SJSA1 (cell line): Measurements from ENCODE around the gene HLA-DOB. TPM values are rescaled to one million over a fixed set of nuclear protein-coding genes. Genes with fewer than 3 reads are reported as not detected.

Source experiments
- DNase-seq, 2 experiments: peaks; one replicate each; pipeline ENCODE4 v3.0.0-alpha.2; 2015 to 2020; ENCODE audit warnings: low spot score in 2 of 2, low read depth in 1 of 2
- H3K27ac ChIP-seq: fragments of 250-450 bp; sonication (Bioruptor Pico); 2 replicates; pipeline ENCODE4 v1.5.1; 2020; ENCODE audit warnings: mild to moderate bottlenecking, moderate library complexity
- H3K27me3 ChIP-seq: fragments of 250-450 bp; sonication (Bioruptor Pico); replicated peaks from 2 replicates; pipeline ENCODE4 v1.5.1; 2020; ENCODE audit warnings: mild to moderate bottlenecking, moderate library complexity
- H3K36me3 ChIP-seq: fragments of 250-450 bp; sonication (Bioruptor Pico); 2 replicates; pipeline ENCODE4 v1.5.1; 2020; ENCODE audit warnings: mild to moderate bottlenecking
- H3K4me1 ChIP-seq: fragments of 250-450 bp; sonication (Bioruptor Pico); replicated peaks from 2 replicates; pipeline ENCODE4 v1.6.1; 2021; ENCODE audit warnings: mild to moderate bottlenecking
- H3K4me3 ChIP-seq: fragments of 250-450 bp; sonication (Bioruptor Pico); 2 replicates; pipeline ENCODE4 v1.5.1; 2020; ENCODE audit warnings: mild to moderate bottlenecking
- H3K9me3 ChIP-seq: fragments of 250-450 bp; sonication (Bioruptor Pico); replicated peaks from 2 replicates; pipeline ENCODE4 v1.5.1; 2020; ENCODE audit warnings: mild to moderate bottlenecking
- total RNA-seq: library from RNA; depleted of rRNA; stranded (reverse); fragments of >200 nt; shearing (Covaris generic); gene quantifications from 2 replicates; pipeline ENCODE4 v1.2.3, GENCODE V29; 2014

Gene HLA-DOB
- total RNA-seq, 1 experiment from 2014 or later, result 0.32 TPM

DNA sequence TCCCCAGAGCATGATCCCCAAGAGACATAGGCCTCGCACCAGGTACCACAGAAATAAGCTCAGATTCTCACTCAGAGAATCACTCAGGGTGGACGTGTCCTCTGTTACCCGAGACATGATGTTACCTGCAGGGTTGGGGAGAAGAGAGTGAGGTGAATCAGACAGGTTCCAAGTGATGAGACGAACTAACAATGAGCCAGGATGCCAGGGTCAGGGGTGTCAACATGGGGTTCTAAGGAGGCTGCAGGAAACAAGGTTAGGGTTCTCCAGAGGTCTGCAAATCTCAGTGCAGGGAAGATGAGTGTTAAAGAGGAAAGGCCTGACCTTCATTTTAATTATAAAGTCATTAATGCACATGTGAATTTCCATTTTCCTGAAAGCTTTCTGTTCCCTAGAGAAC lies 34.2 kb upstream of the HLA-DOB start:
- H3K27ac ChIP-seq, result no peak overlapping the region
- no peaks in the 10 kb centered on the region for H3K9me3 ChIP-seq
- H3K4me1 ChIP-seq, result peaks cover 15% of the 10 kb centered on the region
- H3K27me3 ChIP-seq, result no peaks in the 10 kb centered on the region
- H3K36me3 ChIP-seq, result peaks cover 60% of the 10 kb centered on the region
- no peak overlapping the region for H3K4me3 ChIP-seq
- DNase-seq, result no peak

DNA sequence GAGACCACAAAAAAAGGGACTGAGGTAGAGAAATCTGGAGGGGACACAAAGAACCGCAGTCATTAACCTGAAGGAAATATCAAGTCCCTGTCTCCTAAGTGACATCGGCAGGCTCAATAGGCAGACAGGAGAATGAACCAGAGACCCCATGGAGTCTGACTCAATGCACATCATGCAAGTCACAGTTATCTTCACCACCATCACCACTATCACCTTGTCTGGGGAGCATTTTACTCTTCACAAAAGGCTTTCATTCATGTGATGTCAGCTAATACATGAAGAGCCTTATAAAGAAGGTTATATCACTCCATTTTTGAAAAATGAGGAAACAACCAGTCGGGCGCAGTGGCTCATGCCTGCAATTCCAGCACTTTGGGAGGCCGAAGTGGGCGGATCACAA lies 32.3 kb upstream of the HLA-DOB start:
- Histone ChIP-seq H3K4me3 (no peak overlapping the region), H3K4me1 (peaks cover 18% of the 10 kb centered on the region), H3K27ac (no peak overlapping the region), H3K36me3 (peaks cover 75% of the 10 kb centered on the region), H3K9me3 (no peaks in the 10 kb centered on the region), H3K27me3 (no peaks in the 10 kb centered on the region)
- DNase-seq, result no peak

GRCh38 chr6:32847795-32848194 lies 31.0 kb upstream of the HLA-DOB start:
- Histone ChIP-seq H3K36me3 (peaks cover 82% of the 10 kb centered on the region), H3K27me3 (no peaks in the 10 kb centered on the region), H3K4me3 (no peak overlapping the region), H3K9me3 (no peaks in the 10 kb centered on the region), H3K27ac (no peak overlapping the region), H3K4me1 (peaks cover 23% of the 10 kb centered on the region)
- peak in 1 of 2 experiments; percentile 33 for DNase-seq

DNA sequence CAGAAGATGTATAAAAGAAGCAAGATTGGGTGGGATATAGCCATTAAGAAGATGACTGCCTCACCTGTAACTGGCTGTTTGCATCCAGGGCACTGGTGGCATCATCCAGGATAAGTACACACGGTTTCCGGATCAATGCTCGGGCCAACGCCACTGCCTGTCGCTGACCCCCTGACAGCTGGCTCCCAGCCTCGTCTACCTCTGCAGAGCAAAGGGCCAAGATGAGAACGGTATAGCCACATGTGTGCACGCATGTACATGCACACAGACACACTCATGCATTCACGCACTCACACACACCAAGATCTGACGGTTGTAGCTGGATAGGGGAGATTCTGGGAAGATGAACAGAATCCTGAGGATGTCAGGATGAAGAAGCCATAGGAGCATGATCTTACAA lies 30.2 kb upstream of the HLA-DOB start:
- Histone ChIP-seq H3K27me3 (no peaks in the 10 kb centered on the region), H3K36me3 (peaks cover 87% of the 10 kb centered on the region), H3K27ac (no peak overlapping the region), H3K4me3 (no peak overlapping the region), H3K4me1 (peaks cover 22% of the 10 kb centered on the region), H3K9me3 (no peaks in the 10 kb centered on the region)
- DNase-seq, result peak in 1 of 2 experiments; percentile 32

GRCh38 chr6:32845384-32845884 lies 28.6 kb upstream of the HLA-DOB start:
- Histone ChIP-seq H3K27me3 (no peaks in the 10 kb centered on the region), H3K4me1 (peaks cover 19% of the 10 kb centered on the region), H3K27ac (no peak overlapping the region; the same call in 1 of the 2 replicates), H3K4me3 (no peak overlapping the region), H3K36me3 (peaks cover 85% of the 10 kb centered on the region), H3K9me3 (no peaks in the 10 kb centered on the region)
- no peak for DNase-seq

DNA sequence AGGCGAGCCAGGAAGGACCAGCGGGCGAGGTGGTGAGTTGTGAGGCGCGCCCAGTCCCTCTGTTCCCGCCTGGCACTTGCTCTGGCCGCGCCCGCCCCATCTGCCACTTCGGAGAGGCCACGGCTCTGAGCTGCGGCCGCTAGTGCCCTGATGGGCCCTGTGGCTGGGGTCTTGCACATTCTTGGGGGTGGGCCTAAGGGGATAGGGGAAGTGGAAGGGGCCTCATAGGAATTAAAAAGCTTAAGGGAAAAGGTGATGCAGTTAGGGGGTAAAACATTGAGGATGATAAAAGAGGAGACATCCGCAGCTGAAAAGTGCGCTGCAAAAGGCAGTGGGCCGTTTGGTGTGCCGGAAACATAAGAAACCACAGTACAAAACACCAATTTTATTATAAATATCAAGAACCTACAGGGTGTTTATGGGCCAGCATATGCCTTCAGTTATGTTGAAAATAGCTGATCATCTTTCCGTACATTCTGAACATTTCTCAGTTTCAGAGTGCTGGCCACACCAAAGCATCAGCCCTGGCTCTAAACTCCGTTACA lies 28.1 kb upstream of the HLA-DOB start:
- Histone ChIP-seq H3K36me3 (peaks cover 85% of the 10 kb centered on the region), H3K9me3 (no peaks in the 10 kb centered on the region), H3K27ac (peak overlapping the region; percentile 93), H3K4me3 (peak overlapping the region; percentile 68), H3K4me1 (peaks cover 19% of the 10 kb centered on the region), H3K27me3 (no peaks in the 10 kb centered on the region)
- no peak for DNase-seq

- Histone ChIP-seq H3K36me3 (peaks cover 81% of the 10 kb centered on the region), H3K4me3 (peak within 1 kb of the TSS; percentile 68), H3K27me3 (no peaks in the 10 kb centered on the region), H3K4me1 (peaks cover 19% of the 10 kb centered on the region), H3K27ac (peak within 1 kb of the TSS; percentile 93), H3K9me3 (no peaks in the 10 kb centered on the region)
- DNase-seq, result peak; percentile 94 to 96
Observed at GRCh38 chr6:32843979-32844838, 27.4 kb upstream of the HLA-DOB start, which contains the start of gene PSMB8. PSMB8 (minus strand) TSS chr6:32844047; CDS start chr6:32843996, 51 bp downstream.

DNA sequence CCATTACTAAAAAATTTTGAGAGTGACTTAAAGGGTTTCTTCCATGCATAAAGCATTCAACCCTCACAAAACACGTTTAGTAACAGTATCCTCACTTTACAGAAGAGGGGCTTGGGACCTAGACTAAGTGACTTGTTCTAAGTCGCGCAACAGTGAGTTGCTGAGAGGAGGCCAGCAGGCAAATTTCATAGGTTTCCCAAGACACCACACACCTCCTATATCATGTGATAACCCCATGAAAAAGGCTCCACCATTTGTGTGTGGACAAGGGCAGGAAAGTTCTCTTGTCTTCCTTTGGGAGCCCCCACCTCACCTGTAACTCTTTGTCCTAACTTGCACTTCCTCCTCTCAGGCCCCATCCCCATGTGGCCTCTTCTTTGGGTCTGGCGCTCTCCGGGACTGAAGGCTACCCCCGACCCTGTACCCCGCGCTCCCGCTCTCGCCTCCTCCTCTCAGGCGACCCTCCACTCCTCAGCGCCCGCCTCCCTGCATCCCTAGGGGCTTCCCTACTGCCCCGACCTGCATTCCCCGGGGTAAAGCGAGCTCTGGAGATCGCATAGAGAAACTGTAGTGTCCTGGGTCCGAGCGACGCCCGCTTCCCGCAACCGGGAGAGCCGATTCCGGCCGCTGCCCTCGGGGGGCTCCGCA lies 26.7 kb upstream of the HLA-DOB start:
- DNase-seq, result no peak
- H3K36me3 ChIP-seq, result peaks cover 73% of the 10 kb centered on the region
- peak overlapping the region; percentile 93 for H3K27ac ChIP-seq
- H3K9me3 ChIP-seq, result no peaks in the 10 kb centered on the region
- H3K4me3 ChIP-seq, result peak overlapping the region; percentile 68
- H3K27me3 ChIP-seq, result no peaks in the 10 kb centered on the region
- H3K4me1 ChIP-seq, result peaks cover 19% of the 10 kb centered on the region

- DNase-seq, result no peak
- H3K9me3 ChIP-seq, result no peaks in the 10 kb centered on the region
- no peaks in the 10 kb centered on the region for H3K27me3 ChIP-seq
- H3K4me1 ChIP-seq, result peaks cover 23% of the 10 kb centered on the region
- H3K27ac ChIP-seq, result no peak overlapping the region
- no peak overlapping the region; the same call in 1 of the 2 replicates for H3K4me3 ChIP-seq
- H3K36me3 ChIP-seq, result peaks cover 69% of the 10 kb centered on the region
Observed at GRCh38 chr6:32842690-32843089, 25.9 kb upstream of the HLA-DOB start.

DNA sequence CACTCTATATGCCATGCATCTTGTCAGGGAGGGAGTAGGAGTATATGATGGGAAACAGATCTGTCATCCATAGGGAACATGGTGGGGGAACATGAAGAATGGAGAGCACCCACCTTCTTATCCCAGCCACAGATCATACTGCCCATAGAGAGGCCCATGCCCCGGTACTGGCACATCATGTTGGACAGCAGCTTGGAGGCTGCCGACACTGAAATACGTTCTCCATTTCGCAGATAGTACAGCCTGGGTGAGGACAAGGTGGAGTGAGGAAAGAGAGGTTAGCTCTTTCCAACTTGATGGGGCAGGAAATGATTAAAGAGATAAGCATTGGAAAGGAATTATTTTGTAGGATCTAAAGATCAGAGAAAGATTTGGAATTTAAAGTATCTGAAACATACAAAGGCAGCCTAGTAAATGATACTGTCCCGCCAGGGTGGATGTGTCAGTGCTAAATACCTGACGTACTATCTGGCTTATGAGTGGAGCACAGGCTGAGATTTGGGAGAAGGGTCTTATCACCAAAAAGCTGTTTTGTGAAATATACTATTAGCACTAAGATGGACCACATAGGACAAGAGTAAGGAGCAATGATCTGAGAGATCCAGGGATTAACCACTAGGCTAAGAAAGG lies 25.3 kb upstream of the HLA-DOB start:
- no peak for DNase-seq
- no peak overlapping the region for H3K4me3 ChIP-seq

GRCh38 chr6:32840604-32841246 lies 23.9 kb upstream of the HLA-DOB start:
- H3K27me3 ChIP-seq, result no peaks in the 10 kb centered on the region
- peaks cover 32% of the 10 kb centered on the region for H3K4me1 ChIP-seq
- H3K36me3 ChIP-seq, result peaks cover 67% of the 10 kb centered on the region
- H3K4me3 ChIP-seq, result no peak overlapping the region
- H3K9me3 ChIP-seq, result no peaks in the 10 kb centered on the region
- H3K27ac ChIP-seq, result no peak overlapping the region
- no peak for DNase-seq

More for the DNA sequence above, 25.3 kb upstream of the HLA-DOB start:
- H3K27me3 ChIP-seq, result no peaks in the 10 kb centered on the region
- no peaks in the 10 kb centered on the region for H3K9me3 ChIP-seq
- H3K4me1 ChIP-seq, result peaks cover 29% of the 10 kb centered on the region
- no peak overlapping the region for H3K27ac ChIP-seq
- peaks cover 67% of the 10 kb centered on the region for H3K36me3 ChIP-seq

DNA sequence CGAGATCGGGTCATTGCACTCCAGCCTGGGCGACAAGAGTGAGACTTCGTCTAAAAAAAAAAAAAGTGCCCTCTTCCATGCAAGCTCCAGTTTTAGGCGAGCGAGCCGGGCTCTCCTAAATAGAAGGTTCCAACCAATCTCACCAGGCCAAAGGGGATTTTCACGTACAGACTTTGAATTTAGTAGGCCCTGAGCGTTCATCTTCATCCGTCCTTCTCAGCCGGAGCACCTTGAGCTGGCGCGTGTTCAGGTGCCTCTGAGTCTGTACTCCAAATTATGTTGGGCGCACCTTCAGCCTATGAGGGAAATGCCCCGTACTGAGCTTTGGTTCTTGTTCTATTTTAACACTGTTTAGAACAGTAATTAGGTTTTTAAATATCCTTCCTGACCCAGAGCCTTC lies 22.6 kb upstream of the HLA-DOB start:
- H3K9me3 ChIP-seq, result no peaks in the 10 kb centered on the region
- H3K4me1 ChIP-seq, result peaks cover 21% of the 10 kb centered on the region
- no peak overlapping the region for H3K4me3 ChIP-seq
- no peak for DNase-seq
- no peaks in the 10 kb centered on the region for H3K27me3 ChIP-seq
- H3K36me3 ChIP-seq, result peaks cover 69% of the 10 kb centered on the region
- no peak overlapping the region for H3K27ac ChIP-seq
